ENCODE measurements around the gene STKLD1. TPM values are rescaled to one million over a fixed set of nuclear protein-coding genes. Genes with fewer than 3 reads are reported as not detected.
"Not testable (repeated sequence)": the region's sequence is repeated elsewhere in the genome, so short reads cannot be mapped to it uniquely, and the experiment has no call there.

Gene STKLD1
- polyA plus RNA-seq, 1 donor: 2.4 TPM

DNA sequence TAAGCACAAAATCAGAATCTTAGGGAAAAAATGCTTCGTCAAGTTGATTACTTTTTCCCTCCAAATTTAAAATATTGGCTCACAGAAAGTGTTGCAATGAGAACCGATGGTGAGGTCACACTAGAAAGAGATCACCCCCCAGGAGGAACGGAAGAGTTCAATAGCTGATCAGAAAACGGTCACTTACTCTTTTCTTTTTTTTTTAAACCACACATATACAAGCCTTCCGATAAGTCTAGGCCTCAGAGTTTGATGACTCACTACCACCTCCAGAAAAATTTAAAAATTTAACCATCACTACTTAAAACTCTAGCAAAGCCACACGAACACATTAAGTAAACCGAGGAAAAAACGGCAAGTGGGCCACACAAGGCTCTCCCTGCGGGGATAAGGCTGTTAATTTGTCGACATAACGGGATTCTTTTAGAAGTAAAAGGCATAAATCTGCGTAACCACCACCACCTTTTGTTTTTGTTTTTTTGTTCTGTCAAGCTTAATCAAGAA lies 1.5 kb upstream of the STKLD1 start:
- 67% methylated on average over 1 of the region's 12 CpGs for WGBS (ENCODE audit: insufficient coverage, low lambda C conversion rate)
- Histone ChIP-seq H3K36me3 (ENCODE audit: control insufficient read depth, insufficient read depth, low read length) (peaks cover 39% of the 10 kb centered on the region), H3K4me1 (ENCODE audit: control insufficient read depth, insufficient read depth, low read length) (peaks cover 44% of the 10 kb centered on the region), H3K4me3 (ENCODE audit: low read length) (peak overlapping the region; percentile 75), H3K27me3 (ENCODE audit: control insufficient read depth, insufficient read depth, low read length) (no peaks in the 10 kb centered on the region), H3K9me3 (ENCODE audit: control insufficient read depth, low read depth, low read length) (peaks cover 3% of the 10 kb centered on the region), H3K27ac (ENCODE audit: low read length) (peak overlapping the region; percentile 98)
- DNase-seq: no peak

DNA sequence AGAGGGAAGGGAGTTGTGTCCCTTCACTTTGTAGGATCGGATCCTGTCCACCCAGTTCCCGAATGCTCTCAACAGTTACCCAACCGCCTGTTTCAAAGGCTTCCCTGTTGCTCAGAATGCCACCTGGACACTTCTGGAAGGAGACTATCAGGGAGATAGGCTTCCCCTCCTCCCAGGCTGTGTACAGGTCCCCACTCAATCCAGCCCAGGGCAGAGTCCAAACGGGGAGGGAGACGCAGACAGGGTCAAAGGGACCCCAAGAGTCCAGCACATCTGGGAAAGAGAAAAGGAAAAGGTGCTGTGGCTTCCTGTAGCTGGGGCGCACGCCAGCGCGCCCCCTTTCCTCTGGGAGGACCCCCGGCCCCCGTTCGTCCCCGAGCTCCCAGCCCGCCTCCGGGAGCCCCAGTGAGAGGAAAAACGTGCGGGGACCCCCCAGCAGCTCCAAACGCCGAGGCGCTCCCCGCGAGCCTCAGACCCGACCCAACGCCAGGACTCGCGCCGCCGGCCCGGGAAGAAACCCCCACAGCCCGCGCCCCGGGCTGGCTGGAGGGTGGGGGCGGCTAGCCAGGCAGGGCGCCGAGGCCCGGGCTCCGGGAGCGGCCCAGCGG lies 946 bp upstream of the STKLD1 start:
- peaks cover 3% of the 10 kb centered on the region for H3K9me3 ChIP-seq (ENCODE audit: control insufficient read depth, low read depth, low read length)
- peak overlapping the region; percentile 98 for H3K27ac ChIP-seq (ENCODE audit: low read length)
- H3K4me3 ChIP-seq (ENCODE audit: low read length): peak overlapping the region; percentile 75
- H3K4me1 ChIP-seq (ENCODE audit: control insufficient read depth, insufficient read depth, low read length): peaks cover 38% of the 10 kb centered on the region
- DNase-seq: peak; percentile 88 to 94
- H3K27me3 ChIP-seq (ENCODE audit: control insufficient read depth, insufficient read depth, low read length): no peaks in the 10 kb centered on the region
- no CpG with 5 or more reads among the region's 39 CpGs for WGBS (ENCODE audit: insufficient coverage, low lambda C conversion rate)
- H3K36me3 ChIP-seq (ENCODE audit: control insufficient read depth, insufficient read depth, low read length): peaks cover 34% of the 10 kb centered on the region

DNA sequence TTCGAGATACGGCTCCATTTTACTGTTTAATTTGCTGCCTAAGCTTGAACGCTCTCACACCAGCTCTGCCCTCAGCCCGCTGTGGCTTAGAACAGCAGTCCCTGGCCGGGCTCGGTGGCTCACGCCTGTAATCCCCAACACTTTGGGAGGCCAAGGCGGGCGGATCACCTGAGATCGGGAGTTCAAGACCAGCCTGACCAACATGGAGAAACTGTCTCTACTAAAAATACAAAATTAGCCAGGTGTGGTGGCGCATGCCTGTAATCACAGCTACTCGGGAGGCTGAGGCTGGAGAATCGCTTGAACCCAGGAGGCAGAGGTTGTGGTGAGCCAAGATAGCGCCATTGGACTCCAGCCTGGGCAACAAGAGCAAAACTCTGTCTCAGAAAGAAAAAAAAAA lies 1.1 kb downstream of the STKLD1 start:
- not testable (repeated sequence) for H3K27ac ChIP-seq (ENCODE audit: low read length); DNase-seq; H3K27me3 ChIP-seq (ENCODE audit: control insufficient read depth, insufficient read depth, low read length); H3K9me3 ChIP-seq (ENCODE audit: control insufficient read depth, low read depth, low read length); H3K4me3 ChIP-seq (ENCODE audit: low read length)
- H3K4me1 ChIP-seq (ENCODE audit: control insufficient read depth, insufficient read depth, low read length): peaks cover 18% of the 10 kb centered on the region
- H3K36me3 ChIP-seq (ENCODE audit: control insufficient read depth, insufficient read depth, low read length): peaks cover 17% of the 10 kb centered on the region
- WGBS (ENCODE audit: insufficient coverage, low lambda C conversion rate): 100% methylated on average over 1 of the region's 14 CpGs

DNA sequence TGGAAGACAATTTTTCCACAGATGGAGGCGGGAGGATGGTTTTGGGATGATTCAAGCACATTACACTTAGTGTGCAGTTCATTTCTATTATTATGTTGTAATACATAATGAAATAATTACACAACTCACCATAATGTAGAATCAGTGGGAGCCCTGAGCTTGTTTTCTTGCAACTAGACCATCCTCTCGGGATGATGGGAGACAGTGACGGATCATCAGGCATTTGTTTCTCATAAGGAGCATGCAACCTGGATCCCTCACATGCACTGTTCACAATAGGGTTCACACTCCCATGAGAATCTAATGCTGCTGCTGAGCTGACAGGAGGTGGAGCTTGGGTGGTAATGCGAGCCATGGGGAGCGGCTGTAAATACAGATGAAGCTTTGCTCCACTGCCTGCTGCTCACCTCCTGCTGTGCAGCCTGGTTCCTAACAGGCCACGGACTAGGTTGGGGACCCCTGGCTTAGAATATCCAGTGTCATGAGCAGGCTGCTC lies 1.6 kb downstream of the STKLD1 start:
- Histone ChIP-seq H3K27ac (ENCODE audit: low read length) (no peak overlapping the region), H3K4me3 (ENCODE audit: low read length) (no peak overlapping the region), H3K27me3 (ENCODE audit: control insufficient read depth, insufficient read depth, low read length) (no peaks in the 10 kb centered on the region), H3K4me1 (ENCODE audit: control insufficient read depth, insufficient read depth, low read length) (peaks cover 13% of the 10 kb centered on the region), H3K36me3 (ENCODE audit: control insufficient read depth, insufficient read depth, low read length) (peaks cover 12% of the 10 kb centered on the region), H3K9me3 (ENCODE audit: control insufficient read depth, low read depth, low read length) (peaks cover 8% of the 10 kb centered on the region)
- no peak for DNase-seq
- WGBS (ENCODE audit: insufficient coverage, low lambda C conversion rate): no CpG with 5 or more reads among the region's 6 CpGs

DNA sequence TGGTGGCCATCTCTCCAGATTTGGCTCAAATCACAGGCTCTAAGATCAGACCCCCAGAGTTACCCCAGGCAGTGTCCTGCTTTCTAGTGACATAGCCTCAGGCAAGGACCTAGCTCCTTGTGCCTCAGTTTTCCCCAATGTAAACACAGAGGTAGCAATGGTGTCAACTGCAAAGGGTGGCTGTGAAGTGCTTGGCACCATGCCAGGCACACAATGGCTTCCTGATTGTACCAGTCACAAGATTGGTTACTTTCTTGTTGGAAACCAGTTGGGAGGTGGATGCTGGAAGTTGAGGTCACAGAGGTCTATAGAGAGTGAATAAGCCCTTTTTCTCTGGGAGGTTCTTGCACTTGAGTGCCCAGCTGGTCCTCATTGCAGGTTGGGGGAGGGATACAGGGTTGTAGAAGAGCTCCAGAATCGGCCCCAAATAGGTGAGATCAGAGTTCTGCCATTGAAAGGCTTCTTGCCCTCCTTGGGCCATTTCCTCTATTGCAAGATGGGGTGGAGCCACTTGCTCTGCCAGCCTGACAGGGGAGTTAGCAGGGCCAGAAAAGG lies 2.3 kb downstream of the STKLD1 start:
- Histone ChIP-seq H3K27me3 (ENCODE audit: control insufficient read depth, insufficient read depth, low read length) (no peaks in the 10 kb centered on the region), H3K9me3 (ENCODE audit: control insufficient read depth, low read depth, low read length) (peaks cover 15% of the 10 kb centered on the region), H3K4me3 (ENCODE audit: low read length) (no peak overlapping the region), H3K27ac (ENCODE audit: low read length) (no peak overlapping the region), H3K4me1 (ENCODE audit: control insufficient read depth, insufficient read depth, low read length) (peaks cover 7% of the 10 kb centered on the region), H3K36me3 (ENCODE audit: control insufficient read depth, insufficient read depth, low read length) (peaks cover 5% of the 10 kb centered on the region)
- DNase-seq: no peak
- no CpG with 5 or more reads among the region's 1 CpG for WGBS (ENCODE audit: insufficient coverage, low lambda C conversion rate)

DNA sequence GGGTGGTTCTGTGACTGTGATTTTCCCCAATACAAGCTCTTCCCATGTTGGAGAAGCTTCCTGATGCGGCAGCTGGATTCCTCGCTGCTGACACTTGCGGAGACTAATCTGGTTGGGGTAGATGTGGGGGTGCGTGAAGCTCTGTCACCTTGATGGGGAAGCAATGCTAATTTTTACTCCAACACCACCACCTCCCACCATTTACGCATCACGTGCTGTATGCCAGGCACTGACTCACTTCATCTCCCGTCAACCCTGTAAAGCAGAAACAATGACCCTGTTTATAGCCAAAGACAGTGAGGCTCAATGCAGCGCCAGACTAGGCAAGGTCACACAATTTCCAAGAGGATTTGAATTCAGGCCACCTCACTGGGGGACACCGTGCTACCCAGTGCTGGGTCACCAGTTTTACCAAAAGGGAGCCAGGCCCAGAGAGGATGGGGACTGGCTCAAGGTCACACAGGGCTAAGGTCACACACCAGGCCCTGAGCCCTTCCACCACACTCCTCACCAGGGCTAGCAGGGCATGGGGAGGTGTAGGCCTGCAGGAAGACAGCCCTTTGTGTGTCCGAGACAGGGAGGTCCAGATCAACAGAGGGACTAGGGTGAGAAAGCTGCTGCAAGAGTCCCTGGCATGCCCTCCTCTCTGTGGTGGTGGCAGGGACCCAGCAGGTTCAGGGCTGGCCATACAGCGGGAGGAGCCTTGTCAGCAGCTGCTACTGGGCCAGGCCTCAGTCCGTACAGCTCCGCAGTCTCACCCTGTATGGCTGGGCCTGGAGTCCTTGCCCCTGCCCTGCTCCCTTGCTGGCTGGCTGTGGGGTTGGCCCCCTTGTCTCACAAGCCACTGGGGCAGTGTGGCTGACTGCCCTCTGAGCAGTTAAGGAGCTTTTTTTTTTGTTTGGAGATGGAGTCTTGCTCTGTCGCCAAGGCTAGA lies 3.3 kb downstream of the STKLD1 start:
- no peak for DNase-seq
- H3K36me3 ChIP-seq (ENCODE audit: control insufficient read depth, insufficient read depth, low read length): no peaks in the 10 kb centered on the region
- H3K27me3 ChIP-seq (ENCODE audit: control insufficient read depth, insufficient read depth, low read length): no peaks in the 10 kb centered on the region
- no peak overlapping the region for H3K4me3 ChIP-seq (ENCODE audit: low read length)
- H3K4me1 ChIP-seq (ENCODE audit: control insufficient read depth, insufficient read depth, low read length): peaks cover 3% of the 10 kb centered on the region
- H3K9me3 ChIP-seq (ENCODE audit: control insufficient read depth, low read depth, low read length): peaks cover 16% of the 10 kb centered on the region
- H3K27ac ChIP-seq (ENCODE audit: low read length): no peak overlapping the region
- no CpG with 5 or more reads among the region's 14 CpGs for WGBS (ENCODE audit: insufficient coverage, low lambda C conversion rate)

DNA sequence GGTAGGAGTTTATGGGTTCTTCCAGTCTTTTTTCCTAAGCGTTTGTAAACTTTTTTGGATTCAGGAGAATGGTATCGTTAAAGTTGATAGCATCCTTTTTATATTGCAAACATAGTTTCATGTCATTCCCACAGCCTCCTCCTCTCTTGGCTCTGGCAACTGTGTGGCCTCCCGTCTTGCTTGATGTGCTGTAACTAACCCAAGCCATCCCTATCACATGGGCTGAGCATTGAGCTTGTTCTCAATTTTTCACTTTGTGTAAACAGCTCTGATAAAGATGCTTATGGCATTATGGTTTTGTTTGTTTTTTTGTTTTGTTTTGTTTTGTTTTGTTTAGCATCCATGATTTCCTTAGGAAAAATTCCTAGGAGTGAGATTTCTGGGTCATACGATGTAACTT lies 4.6 kb downstream of the STKLD1 start:
- H3K27ac ChIP-seq (ENCODE audit: low read length): no peak overlapping the region
- peaks cover 16% of the 10 kb centered on the region for H3K9me3 ChIP-seq (ENCODE audit: control insufficient read depth, low read depth, low read length)
- 80% methylated on average over 1 of the region's 4 CpGs for WGBS (ENCODE audit: insufficient coverage, low lambda C conversion rate)
- no peaks in the 10 kb centered on the region for H3K36me3 ChIP-seq (ENCODE audit: control insufficient read depth, insufficient read depth, low read length)
- H3K4me1 ChIP-seq (ENCODE audit: control insufficient read depth, insufficient read depth, low read length): peaks cover 3% of the 10 kb centered on the region
- H3K4me3 ChIP-seq (ENCODE audit: low read length): no peak overlapping the region
- H3K27me3 ChIP-seq (ENCODE audit: control insufficient read depth, insufficient read depth, low read length): no peaks in the 10 kb centered on the region
- DNase-seq: no peak

DNA sequence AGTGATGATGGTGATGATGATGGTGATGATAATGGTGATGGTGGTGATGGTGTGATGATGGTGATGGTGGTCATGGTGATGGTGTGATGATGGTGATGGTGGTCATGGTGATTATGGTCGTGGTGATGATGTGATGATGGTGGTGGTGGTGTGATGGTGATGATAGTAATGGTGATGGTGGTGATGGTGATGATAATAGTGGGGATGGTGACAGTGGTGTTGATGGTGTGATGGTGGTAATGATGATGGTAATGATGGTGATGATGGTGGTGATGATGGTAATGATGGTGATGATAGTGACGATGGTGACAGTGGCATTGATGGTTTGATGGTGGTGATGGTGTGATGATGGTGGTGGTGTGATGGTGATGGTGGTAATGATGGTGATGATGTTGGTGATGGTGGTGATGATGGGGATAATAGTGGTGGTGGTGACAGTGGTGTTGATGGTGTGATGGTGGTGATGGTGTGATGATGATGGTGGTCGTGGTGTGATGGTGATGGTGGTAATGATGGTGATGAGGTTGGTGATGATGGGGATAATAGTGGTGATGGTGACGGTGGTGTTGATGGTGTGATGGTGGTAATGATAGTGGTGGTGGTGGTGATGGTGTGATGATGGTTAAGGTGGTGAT lies 6.5 kb downstream of the STKLD1 start:
- H3K27ac ChIP-seq (ENCODE audit: low read length): no peak overlapping the region

DNA sequence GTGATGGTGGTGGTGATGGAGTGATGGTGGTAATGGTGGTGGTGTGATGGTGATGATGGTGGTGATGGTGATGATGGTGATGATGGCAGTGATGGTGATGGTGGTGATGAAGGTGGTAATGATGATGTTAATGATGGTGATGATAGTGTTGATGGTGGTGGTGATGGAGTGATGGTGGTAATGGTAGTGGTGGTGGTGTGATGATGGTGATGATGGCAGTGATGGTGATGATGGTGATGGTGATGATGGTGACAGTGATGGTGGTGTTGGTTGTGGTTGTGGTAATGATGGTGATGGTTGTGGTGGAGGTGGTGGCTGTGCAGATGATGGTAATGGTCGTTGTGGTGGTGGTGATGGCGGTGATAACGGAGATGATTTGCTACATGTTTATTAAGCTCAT lies 7.3 kb downstream of the STKLD1 start:
- WGBS (ENCODE audit: insufficient coverage, low lambda C conversion rate): no CpG with 5 or more reads among the region's 3 CpGs
- no peak overlapping the region for H3K27ac ChIP-seq (ENCODE audit: low read length)

More for the DNA sequence above, 6.5 kb downstream of the STKLD1 start:
- no peak for DNase-seq
- peaks cover 16% of the 10 kb centered on the region for H3K9me3 ChIP-seq (ENCODE audit: control insufficient read depth, low read depth, low read length)
- H3K36me3 ChIP-seq (ENCODE audit: control insufficient read depth, insufficient read depth, low read length): no peaks in the 10 kb centered on the region
- H3K4me1 ChIP-seq (ENCODE audit: control insufficient read depth, insufficient read depth, low read length): no peaks in the 10 kb centered on the region
- 92% methylated on average over 2 of the region's 4 CpGs for WGBS (ENCODE audit: insufficient coverage, low lambda C conversion rate)
- H3K4me3 ChIP-seq (ENCODE audit: low read length): no peak overlapping the region
- H3K27me3 ChIP-seq (ENCODE audit: control insufficient read depth, insufficient read depth, low read length): no peaks in the 10 kb centered on the region

More for the DNA sequence above, 7.3 kb downstream of the STKLD1 start:
- H3K9me3 ChIP-seq (ENCODE audit: control insufficient read depth, low read depth, low read length): peaks cover 13% of the 10 kb centered on the region
- H3K36me3 ChIP-seq (ENCODE audit: control insufficient read depth, insufficient read depth, low read length): no peaks in the 10 kb centered on the region
- no peaks in the 10 kb centered on the region for H3K4me1 ChIP-seq (ENCODE audit: control insufficient read depth, insufficient read depth, low read length)
- no peak overlapping the region for H3K4me3 ChIP-seq (ENCODE audit: low read length)
- H3K27me3 ChIP-seq (ENCODE audit: control insufficient read depth, insufficient read depth, low read length): no peaks in the 10 kb centered on the region
- no peak for DNase-seq
